Left ventricle myocardium superior (tissue), 1 donor: ENCODE data around the gene DDTL. TPM values are rescaled to one million over a fixed set of nuclear protein-coding genes. Genes with fewer than 3 reads are reported as not detected.
A peak's percentile ranks its signal among the peaks of the same experiment; 100 is the strongest.
"Not testable (repeated sequence)": the region's sequence is repeated elsewhere in the genome, so short reads cannot be mapped to it uniquely, and the experiment has no call there.

Experiments
- ATAC-seq: fragments of 200-7000 bp; cut with Tn5 transposase; one replicate; pipeline ENCODE4 v1.9.1; 2020; ENCODE audit warnings: mild to moderate bottlenecking, moderate library complexity
- DNase-seq: peaks from one replicate; pipeline ENCODE4 v3.0.0-alpha.2; 2020
- intact Hi-C: fragments of 100-400 bp; cut with micrococcal nuclease; formaldehyde crosslinking; loops from one replicate; pipeline ENCODE4 v1.11.0; 2022
- long read RNA-seq: library from polyadenylated mRNA; unstranded; transcript quantifications from one replicate; pipeline ENCODE4 v2.0.0, GENCODE V29; 2021
- total RNA-seq: library from RNA; stranded (reverse); fragmentation: NEBNext Ultra II Directional; extraction: Animal tissue kit (Norgen Biotek cat#: 25700); gene quantifications from one replicate; pipeline ENCODE4 v1.2.1, GENCODE V29; 2021
- donor health status: DM: no; HTN: yes; CAD: no; lungs with severe emphysema.

Gene DDTL
- 1.6 TPM for total RNA-seq
- long read RNA-seq, partial matches to known transcripts: 1 of 2 reads
- long read RNA-seq, other reads (novel, unspliced or antisense): 0 of 2 reads

GRCh38 chr22:23966568-23966967 lies at the start of gene DDTL:
TSS of gene DDTL (plus strand) at chr22:23966888. CDS start at chr22:23966915, 27 bp downstream.
- peak; percentile 94 for ATAC-seq
- intact Hi-C loops, DNase-seq: not testable (repeated sequence)

- intact Hi-C loops, DNase-seq, ATAC-seq: not testable (repeated sequence)
These were observed 46.4 kb upstream of the DDTL start for GRCh38 chr22:23920267-23920611.

- ATAC-seq, DNase-seq, intact Hi-C loops: not testable (repeated sequence)
These were observed 45.0 kb upstream of the DDTL start for GRCh38 chr22:23921586-23922201.

- no peak for DNase-seq
- ATAC-seq: no peak
- intact Hi-C loops: no loop called here
These were observed 43.8 kb upstream of the DDTL start for GRCh38 chr22:23922921-23923320.

GRCh38 chr22:23925020-23925606 lies 41.6 kb upstream of the DDTL start:
- ATAC-seq (no peak), DNase-seq (no peak)
- intact Hi-C loops: no loop called here

GRCh38 chr22:23926561-23926960 lies 40.1 kb upstream of the DDTL start:
- DNase-seq: no peak
- no peak for ATAC-seq
- intact Hi-C loops: no loop called here

- ATAC-seq: peak; percentile 52
- intact Hi-C loops: no loop called here
- no peak for DNase-seq
These were observed 28.2 kb upstream of the DDTL start for GRCh38 chr22:23938328-23939016.

- DNase-seq (no peak), ATAC-seq (no peak)
- intact Hi-C loops: no loop called here
These were observed 27.7 kb upstream of the DDTL start for GRCh38 chr22:23939017-23939357.

- intact Hi-C loops, DNase-seq, ATAC-seq: not testable (repeated sequence)
These were observed 26.5 kb upstream of the DDTL start for GRCh38 chr22:23940166-23940565.

- intact Hi-C loops, ATAC-seq, DNase-seq: not testable (repeated sequence)
These were observed 19.3 kb upstream of the DDTL start for GRCh38 chr22:23947391-23947790.

GRCh38 chr22:23949764-23950163 lies 16.9 kb upstream of the DDTL start:
- intact Hi-C loops, ATAC-seq, DNase-seq: not testable (repeated sequence)

- DNase-seq, intact Hi-C loops, ATAC-seq: not testable (repeated sequence)
These were observed 15.3 kb upstream of the DDTL start for GRCh38 chr22:23951383-23951782.

GRCh38 chr22:23952794-23953405 lies 13.8 kb upstream of the DDTL start:
- intact Hi-C loops, ATAC-seq, DNase-seq: not testable (repeated sequence)

- intact Hi-C loops, ATAC-seq, DNase-seq: not testable (repeated sequence)
These were observed 13.2 kb upstream of the DDTL start for GRCh38 chr22:23953485-23953884.

GRCh38 chr22:23954193-23954990 lies 12.3 kb upstream of the DDTL start:
- DNase-seq, intact Hi-C loops, ATAC-seq: not testable (repeated sequence)

- DNase-seq, ATAC-seq, intact Hi-C loops: not testable (repeated sequence)
These were observed 11.7 kb upstream of the DDTL start for GRCh38 chr22:23954991-23955305.

- intact Hi-C loops, DNase-seq, ATAC-seq: not testable (repeated sequence)
These were observed 10.8 kb upstream of the DDTL start for GRCh38 chr22:23955886-23956285.

GRCh38 chr22:23956301-23956900 lies 10.3 kb upstream of the DDTL start:
- ATAC-seq: peak; percentile 62
- peak; percentile 62 for DNase-seq
- intact Hi-C loops: not testable (repeated sequence)
